HEK293 (cell line): ENCODE measurements around the gene DCDC1.

Experiments used
- CTCF ChIA-PET: fragments of 350-600 bp; formaldehyde crosslinking; extraction: SDS; loops from one replicate; lab custom pipeline; 2021; ENCODE audit warnings: antibody characterized with exemption; lab: Yijun Ruan, JAX
- POLR2A ChIA-PET: fragments of 300-600 bp; formaldehyde crosslinking; extraction: SDS; loops from one replicate; lab custom pipeline; 2020; ENCODE audit warnings: antibody characterized with exemption, inconsistent platforms; lab: Yijun Ruan, JAX
- H3K27ac ChIP-seq: fragments of 200-500 bp; sonication (Bioruptor generic); 2 replicates; pipeline ENCODE4 v1.5.1; 2014; ENCODE audit warnings: low read depth, low read length, control low read depth, inconsistent platforms; ENCODE audit errors: extremely low read depth
- H3K36me3 ChIP-seq, 2 experiments: fragments of 200-500 bp in 1 of 2; sonication (Bioruptor generic) in 1 of 2; 1 replicate in 1 of 2; 2 replicates in 1 of 2; pipeline ENCODE4 v1.5.1; 2014 to 2017; ENCODE audit warnings: inconsistent platforms in 2 of 2, low read length in 2 of 2; ENCODE audit not compliant: control insufficient read depth in 2 of 2, insufficient read depth in 1 of 2
- H3K4me1 ChIP-seq: fragments of 200-500 bp; sonication (Bioruptor generic); 2 replicates; pipeline ENCODE4 v1.5.1; 2014; ENCODE audit warnings: mild to moderate bottlenecking, low read length, inconsistent platforms; ENCODE audit not compliant: control insufficient read depth, insufficient read depth
- H3K4me3 ChIP-seq: 2 replicates; pipeline ENCODE4 v1.5.1; 2011; ENCODE audit warnings: low read depth, mild to moderate bottlenecking, control low read depth, low read length, moderate library complexity
- H3K9me3 ChIP-seq: fragments of 200-500 bp; sonication (Bioruptor generic); 2 replicates; pipeline ENCODE4 v1.5.1; 2014; ENCODE audit warnings: low read depth, low read length, inconsistent platforms; ENCODE audit not compliant: control insufficient read depth, insufficient read depth
- BCL11B ChIP-seq: fragments of 450-650 bp; formaldehyde crosslinking; IDR thresholded peaks from 2 replicates; pipeline ENCODE4 v1.5.1; 2016; ENCODE audit warnings: low read depth, missing biosample characterization, missing genetic modification characterization
- GLI4 ChIP-seq: fragments of 450-650 bp; formaldehyde crosslinking; IDR thresholded peaks from 2 replicates; pipeline ENCODE4 v1.5.1; 2016; ENCODE audit warnings: missing biosample characterization, missing genetic modification characterization
- HOXA7 ChIP-seq: sonication (generic); formaldehyde crosslinking; IDR thresholded peaks from 2 replicates; pipeline ENCODE4 v1.8.1; 2022; ENCODE audit warnings: missing genetic modification reagents, borderline replicate concordance
- KLF10 ChIP-seq: fragments of 450-650 bp; IDR thresholded peaks from 2 replicates; pipeline ENCODE4 v1.5.1; 2018; ENCODE audit warnings: missing biosample characterization, mild to moderate bottlenecking, missing genetic modification characterization
- KLF7 ChIP-seq: fragments of 450-650 bp; formaldehyde crosslinking; IDR thresholded peaks from 2 replicates; pipeline ENCODE4 v1.5.1; 2016; ENCODE audit warnings: missing biosample characterization, missing genetic modification characterization, borderline replicate concordance
- KLF9 ChIP-seq: fragments of 450-650 bp; formaldehyde crosslinking; IDR thresholded peaks from 2 replicates; pipeline ENCODE4 v1.5.1; 2016; ENCODE audit warnings: missing biosample characterization, missing genetic modification characterization, low read depth
- MZF1 ChIP-seq: fragments of 450-650 bp; formaldehyde crosslinking; IDR thresholded peaks from 2 replicates; pipeline ENCODE4 v1.5.1; 2017; ENCODE audit warnings: missing biosample characterization, missing genetic modification characterization, borderline replicate concordance
- ZBTB20 ChIP-seq: fragments of 450-650 bp; formaldehyde crosslinking; IDR thresholded peaks from 2 replicates; pipeline ENCODE4 v1.5.1; 2016; ENCODE audit warnings: missing biosample characterization, missing genetic modification characterization
- ZNF341 ChIP-seq: fragments of 450-650 bp; formaldehyde crosslinking; IDR thresholded peaks from 2 replicates; pipeline ENCODE4; 2016; ENCODE audit warnings: low read depth, missing biosample characterization, missing genetic modification characterization
- ZNF394 ChIP-seq: fragments of 450-650 bp; formaldehyde crosslinking; IDR thresholded peaks from 2 replicates; pipeline ENCODE4 v1.5.1; 2016; ENCODE audit warnings: missing biosample characterization, missing genetic modification characterization, mild to moderate bottlenecking, moderate library complexity, borderline replicate concordance
- ZNF658 ChIP-seq: fragments of 450-650 bp; formaldehyde crosslinking; IDR thresholded peaks from 2 replicates; pipeline ENCODE4; 2016; ENCODE audit warnings: missing biosample characterization, missing genetic modification characterization
- ZNF837 ChIP-seq: fragments of 450-650 bp; formaldehyde crosslinking; IDR thresholded peaks from 2 replicates; pipeline ENCODE4 v1.5.1; 2016; ENCODE audit warnings: missing biosample characterization, missing genetic modification characterization
- TF ChIP-seq, protein P1 (sequence below): fragments of 450-650 bp; formaldehyde crosslinking; IDR thresholded peaks from 2 replicates; pipeline ENCODE4 v1.5.1; 2017; ENCODE audit warnings: missing biosample characterization, missing genetic modification characterization
- TF ChIP-seq, protein P2 (sequence below): fragments of 450-650 bp; formaldehyde crosslinking; IDR thresholded peaks from 2 replicates; pipeline ENCODE4 v1.5.1; 2016; ENCODE audit warnings: missing biosample characterization, missing genetic modification characterization, low read depth
- TF ChIP-seq, protein P3 (sequence below): fragments of 450-650 bp; formaldehyde crosslinking; IDR thresholded peaks from 2 replicates; pipeline ENCODE4 v1.5.1; 2017; ENCODE audit warnings: missing biosample characterization, mild to moderate bottlenecking, missing genetic modification characterization, moderate library complexity
- TF ChIP-seq, protein P4 (sequence below): fragments of 450-650 bp; formaldehyde crosslinking; IDR thresholded peaks from 2 replicates; pipeline ENCODE4; 2016; ENCODE audit warnings: missing biosample characterization, missing genetic modification characterization
- TF ChIP-seq, protein P5 (sequence below): fragments of 450-650 bp; formaldehyde crosslinking; IDR thresholded peaks from 2 replicates; pipeline ENCODE4 v1.5.1; 2017; ENCODE audit warnings: missing biosample characterization, missing genetic modification characterization
- TF ChIP-seq, protein P6 (sequence below): fragments of 450-650 bp; formaldehyde crosslinking; optimal IDR thresholded peaks from 2 replicates; pipeline ENCODE3; 2016; ENCODE audit warnings: missing biosample characterization, mild to moderate bottlenecking, missing genetic modification characterization
- TF ChIP-seq, protein P7 (sequence below): fragments of 450-650 bp; formaldehyde crosslinking; IDR thresholded peaks from 2 replicates; pipeline ENCODE4 v1.5.1; 2017; ENCODE audit warnings: missing biosample characterization, missing genetic modification characterization

The DCDC1 gene

DNA sequence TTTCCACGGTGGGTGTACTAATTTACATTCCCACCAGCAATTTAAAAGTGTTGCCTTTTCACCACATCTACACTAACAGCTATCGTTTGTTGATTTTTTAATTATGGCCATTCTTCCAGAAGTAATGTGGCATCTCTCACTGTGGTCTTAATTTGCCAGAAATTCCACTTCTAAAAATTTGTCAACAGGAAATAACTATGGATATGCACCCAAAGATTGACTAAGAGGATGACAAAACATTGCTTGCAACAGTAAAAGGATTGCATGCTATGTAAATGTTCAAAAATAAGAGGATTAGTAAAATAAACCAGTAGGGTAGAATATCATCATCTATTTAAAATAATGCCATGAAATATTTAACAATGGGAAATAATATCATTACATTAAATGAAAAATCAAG lies 219.5 kb downstream of the DCDC1 start (continued):
- TF ChIP-seq KLF10 (tag by site-specific recombination): no peak

DNA sequence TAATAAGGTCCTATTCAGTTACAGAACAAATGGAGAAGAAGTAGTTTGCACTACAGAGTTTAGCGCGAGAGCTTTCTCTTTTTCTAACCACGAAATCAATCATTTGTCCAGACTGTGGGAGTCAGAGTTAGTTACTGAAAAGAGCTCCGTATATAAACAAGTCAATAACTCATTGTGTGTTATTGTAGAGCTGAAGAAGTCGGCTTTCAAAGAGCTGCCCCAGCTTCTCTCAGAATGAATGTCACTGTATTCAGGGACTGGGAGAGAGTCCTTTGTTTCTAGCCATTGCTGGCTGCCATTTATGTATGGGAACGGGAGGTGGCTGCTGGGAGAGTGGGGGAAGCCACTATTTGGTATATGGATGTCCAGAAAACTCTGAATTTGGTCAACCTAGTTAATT lies 227.8 kb downstream of the DCDC1 start:
- ChIA-PET POLR2A (no interaction called here), CTCF (no interaction called here)

More for the DNA sequence above, 227.8 kb downstream of the DCDC1 start:
- H3K4me3 ChIP-seq: peak overlapping the region; percentile 11; the same call in 1 of the 2 replicates
- TF ChIP-seq, protein P1, sequence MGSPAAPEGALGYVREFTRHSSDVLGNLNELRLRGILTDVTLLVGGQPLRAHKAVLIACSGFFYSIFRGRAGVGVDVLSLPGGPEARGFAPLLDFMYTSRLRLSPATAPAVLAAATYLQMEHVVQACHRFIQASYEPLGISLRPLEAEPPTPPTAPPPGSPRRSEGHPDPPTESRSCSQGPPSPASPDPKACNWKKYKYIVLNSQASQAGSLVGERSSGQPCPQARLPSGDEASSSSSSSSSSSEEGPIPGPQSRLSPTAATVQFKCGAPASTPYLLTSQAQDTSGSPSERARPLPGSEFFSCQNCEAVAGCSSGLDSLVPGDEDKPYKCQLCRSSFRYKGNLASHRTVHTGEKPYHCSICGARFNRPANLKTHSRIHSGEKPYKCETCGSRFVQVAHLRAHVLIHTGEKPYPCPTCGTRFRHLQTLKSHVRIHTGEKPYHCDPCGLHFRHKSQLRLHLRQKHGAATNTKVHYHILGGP (tag by site-specific recombination): no peak
- TF ChIP-seq ZBTB20 (tag by site-specific recombination): no peak
- no peak for TF ChIP-seq ZNF341
- no peak for TF ChIP-seq KLF7 (tag by site-specific recombination)
- TF ChIP-seq MZF1 (tag by site-specific recombination): no peak
- no peak for TF ChIP-seq GLI4 (tag by site-specific recombination)
- TF ChIP-seq, protein P2, sequence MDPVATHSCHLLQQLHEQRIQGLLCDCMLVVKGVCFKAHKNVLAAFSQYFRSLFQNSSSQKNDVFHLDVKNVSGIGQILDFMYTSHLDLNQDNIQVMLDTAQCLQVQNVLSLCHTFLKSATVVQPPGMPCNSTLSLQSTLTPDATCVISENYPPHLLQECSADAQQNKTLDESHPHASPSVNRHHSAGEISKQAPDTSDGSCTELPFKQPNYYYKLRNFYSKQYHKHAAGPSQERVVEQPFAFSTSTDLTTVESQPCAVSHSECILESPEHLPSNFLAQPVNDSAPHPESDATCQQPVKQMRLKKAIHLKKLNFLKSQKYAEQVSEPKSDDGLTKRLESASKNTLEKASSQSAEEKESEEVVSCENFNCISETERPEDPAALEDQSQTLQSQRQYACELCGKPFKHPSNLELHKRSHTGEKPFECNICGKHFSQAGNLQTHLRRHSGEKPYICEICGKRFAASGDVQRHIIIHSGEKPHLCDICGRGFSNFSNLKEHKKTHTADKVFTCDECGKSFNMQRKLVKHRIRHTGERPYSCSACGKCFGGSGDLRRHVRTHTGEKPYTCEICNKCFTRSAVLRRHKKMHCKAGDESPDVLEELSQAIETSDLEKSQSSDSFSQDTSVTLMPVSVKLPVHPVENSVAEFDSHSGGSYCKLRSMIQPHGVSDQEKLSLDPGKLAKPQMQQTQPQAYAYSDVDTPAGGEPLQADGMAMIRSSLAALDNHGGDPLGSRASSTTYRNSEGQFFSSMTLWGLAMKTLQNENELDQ (tag by site-specific recombination): no peak
- no peak for TF ChIP-seq KLF9 (tag by site-specific recombination)
- TF ChIP-seq, protein P3, sequence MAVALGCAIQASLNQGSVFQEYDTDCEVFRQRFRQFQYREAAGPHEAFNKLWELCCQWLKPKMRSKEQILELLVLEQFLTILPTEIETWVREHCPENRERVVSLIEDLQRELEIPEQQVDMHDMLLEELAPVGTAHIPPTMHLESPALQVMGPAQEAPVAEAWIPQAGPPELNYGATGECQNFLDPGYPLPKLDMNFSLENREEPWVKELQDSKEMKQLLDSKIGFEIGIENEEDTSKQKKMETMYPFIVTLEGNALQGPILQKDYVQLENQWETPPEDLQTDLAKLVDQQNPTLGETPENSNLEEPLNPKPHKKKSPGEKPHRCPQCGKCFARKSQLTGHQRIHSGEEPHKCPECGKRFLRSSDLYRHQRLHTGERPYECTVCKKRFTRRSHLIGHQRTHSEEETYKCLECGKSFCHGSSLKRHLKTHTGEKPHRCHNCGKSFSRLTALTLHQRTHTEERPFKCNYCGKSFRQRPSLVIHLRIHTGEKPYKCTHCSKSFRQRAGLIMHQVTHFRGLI (tag by site-specific recombination): no peak
- TF ChIP-seq, protein P4, sequence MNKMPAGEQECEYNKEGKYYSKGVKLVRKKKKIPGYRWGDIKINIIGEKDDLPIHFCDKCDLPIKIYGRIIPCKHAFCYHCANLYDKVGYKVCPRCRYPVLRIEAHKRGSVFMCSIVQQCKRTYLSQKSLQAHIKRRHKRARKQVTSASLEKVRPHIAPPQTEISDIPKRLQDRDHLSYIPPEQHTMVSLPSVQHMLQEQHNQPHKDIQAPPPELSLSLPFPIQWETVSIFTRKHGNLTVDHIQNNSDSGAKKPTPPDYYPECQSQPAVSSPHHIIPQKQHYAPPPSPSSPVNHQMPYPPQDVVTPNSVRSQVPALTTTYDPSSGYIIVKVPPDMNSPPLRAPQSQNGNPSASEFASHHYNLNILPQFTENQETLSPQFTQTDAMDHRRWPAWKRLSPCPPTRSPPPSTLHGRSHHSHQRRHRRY (tag by site-specific recombination): no peak
- TF ChIP-seq ZNF837 (tag by site-specific recombination): no peak
- TF ChIP-seq BCL11B: no peak
- TF ChIP-seq ZNF394 (tag by site-specific recombination): no peak
- TF ChIP-seq, protein P5, sequence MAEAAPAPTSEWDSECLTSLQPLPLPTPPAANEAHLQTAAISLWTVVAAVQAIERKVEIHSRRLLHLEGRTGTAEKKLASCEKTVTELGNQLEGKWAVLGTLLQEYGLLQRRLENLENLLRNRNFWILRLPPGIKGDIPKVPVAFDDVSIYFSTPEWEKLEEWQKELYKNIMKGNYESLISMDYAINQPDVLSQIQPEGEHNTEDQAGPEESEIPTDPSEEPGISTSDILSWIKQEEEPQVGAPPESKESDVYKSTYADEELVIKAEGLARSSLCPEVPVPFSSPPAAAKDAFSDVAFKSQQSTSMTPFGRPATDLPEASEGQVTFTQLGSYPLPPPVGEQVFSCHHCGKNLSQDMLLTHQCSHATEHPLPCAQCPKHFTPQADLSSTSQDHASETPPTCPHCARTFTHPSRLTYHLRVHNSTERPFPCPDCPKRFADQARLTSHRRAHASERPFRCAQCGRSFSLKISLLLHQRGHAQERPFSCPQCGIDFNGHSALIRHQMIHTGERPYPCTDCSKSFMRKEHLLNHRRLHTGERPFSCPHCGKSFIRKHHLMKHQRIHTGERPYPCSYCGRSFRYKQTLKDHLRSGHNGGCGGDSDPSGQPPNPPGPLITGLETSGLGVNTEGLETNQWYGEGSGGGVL (tag by site-specific recombination): no peak
- TF ChIP-seq HOXA7 (CRISPR knock-in tag): no peak
- TF ChIP-seq, protein P6, sequence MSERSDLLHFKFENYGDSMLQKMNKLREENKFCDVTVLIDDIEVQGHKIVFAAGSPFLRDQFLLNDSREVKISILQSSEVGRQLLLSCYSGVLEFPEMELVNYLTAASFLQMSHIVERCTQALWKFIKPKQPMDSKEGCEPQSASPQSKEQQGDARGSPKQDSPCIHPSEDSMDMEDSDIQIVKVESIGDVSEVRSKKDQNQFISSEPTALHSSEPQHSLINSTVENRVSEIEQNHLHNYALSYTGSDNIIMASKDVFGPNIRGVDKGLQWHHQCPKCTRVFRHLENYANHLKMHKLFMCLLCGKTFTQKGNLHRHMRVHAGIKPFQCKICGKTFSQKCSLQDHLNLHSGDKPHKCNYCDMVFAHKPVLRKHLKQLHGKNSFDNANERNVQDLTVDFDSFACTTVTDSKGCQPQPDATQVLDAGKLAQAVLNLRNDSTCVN (tag by site-specific recombination): no peak
- TF ChIP-seq, protein P7, sequence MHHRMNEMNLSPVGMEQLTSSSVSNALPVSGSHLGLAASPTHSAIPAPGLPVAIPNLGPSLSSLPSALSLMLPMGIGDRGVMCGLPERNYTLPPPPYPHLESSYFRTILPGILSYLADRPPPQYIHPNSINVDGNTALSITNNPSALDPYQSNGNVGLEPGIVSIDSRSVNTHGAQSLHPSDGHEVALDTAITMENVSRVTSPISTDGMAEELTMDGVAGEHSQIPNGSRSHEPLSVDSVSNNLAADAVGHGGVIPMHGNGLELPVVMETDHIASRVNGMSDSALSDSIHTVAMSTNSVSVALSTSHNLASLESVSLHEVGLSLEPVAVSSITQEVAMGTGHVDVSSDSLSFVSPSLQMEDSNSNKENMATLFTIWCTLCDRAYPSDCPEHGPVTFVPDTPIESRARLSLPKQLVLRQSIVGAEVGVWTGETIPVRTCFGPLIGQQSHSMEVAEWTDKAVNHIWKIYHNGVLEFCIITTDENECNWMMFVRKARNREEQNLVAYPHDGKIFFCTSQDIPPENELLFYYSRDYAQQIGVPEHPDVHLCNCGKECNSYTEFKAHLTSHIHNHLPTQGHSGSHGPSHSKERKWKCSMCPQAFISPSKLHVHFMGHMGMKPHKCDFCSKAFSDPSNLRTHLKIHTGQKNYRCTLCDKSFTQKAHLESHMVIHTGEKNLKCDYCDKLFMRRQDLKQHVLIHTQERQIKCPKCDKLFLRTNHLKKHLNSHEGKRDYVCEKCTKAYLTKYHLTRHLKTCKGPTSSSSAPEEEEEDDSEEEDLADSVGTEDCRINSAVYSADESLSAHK (tag by site-specific recombination): no peak
- TF ChIP-seq ZNF658 (tag by site-specific recombination): no peak
- TF ChIP-seq, all 188 proteins: peak for 0
- H3K9me3 ChIP-seq: no peaks in the 10 kb centered on the region
- no peaks in the 10 kb centered on the region for H3K4me1 ChIP-seq
- no peak overlapping the region for H3K27ac ChIP-seq
- no peaks in the 10 kb centered on the region for H3K36me3 ChIP-seq
